ENCODE measurements around the gene IL11. TPM values are rescaled to one million over a fixed set of nuclear protein-coding genes. Genes with fewer than 3 reads are reported as not detected.

Gene IL11
- total RNA-seq, 1 donor from 2014 or later = 0.17 TPM

GRCh38 chr19:55369653-55370304 lies 484 bp downstream of the IL11 start:
- no peak for DNase-seq

DNA sequence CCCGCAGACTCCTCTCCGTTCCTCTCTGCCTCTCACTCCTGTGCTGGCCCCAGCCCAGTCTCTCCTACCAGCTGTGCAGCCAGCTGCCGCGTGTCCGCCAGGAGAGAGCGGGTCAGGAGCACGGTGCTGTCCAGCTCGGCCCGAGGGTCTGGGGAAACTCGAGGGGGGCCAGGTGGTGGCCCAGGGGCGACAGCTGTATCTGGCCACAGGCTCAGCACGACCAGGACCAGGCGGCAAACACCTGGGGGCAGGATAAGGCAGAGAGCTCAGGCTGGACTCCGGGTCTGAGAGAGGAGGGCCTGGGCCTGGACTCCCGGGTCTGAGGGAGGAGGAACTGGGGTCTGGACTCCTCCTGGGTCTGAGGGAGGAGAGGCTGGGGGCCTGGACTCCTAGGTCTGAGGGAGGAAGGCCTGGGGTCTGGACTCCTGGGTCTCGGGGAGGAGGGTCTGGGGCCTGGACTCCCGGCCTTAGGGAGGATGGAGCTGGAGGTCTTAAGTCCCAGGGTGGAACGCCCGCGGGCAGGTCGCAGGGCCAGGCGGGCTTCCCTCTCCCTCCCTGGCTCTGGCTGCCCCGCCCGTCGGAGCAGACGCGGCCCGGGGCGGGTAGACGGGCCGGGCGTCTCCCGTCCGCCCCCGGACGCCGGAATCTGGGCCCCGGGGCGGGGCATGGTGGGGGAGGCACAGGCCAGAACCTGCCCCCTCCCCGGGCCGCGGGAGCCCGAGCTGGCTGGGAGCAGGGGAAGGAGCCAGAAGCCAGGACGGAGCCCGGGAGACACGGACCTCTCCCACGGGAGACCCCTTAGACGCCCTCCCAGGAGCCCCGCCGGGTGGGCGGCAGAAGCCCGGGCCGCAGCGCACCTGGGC lies 1.3 kb downstream of the IL11 start:
- no peak for DNase-seq

DNA sequence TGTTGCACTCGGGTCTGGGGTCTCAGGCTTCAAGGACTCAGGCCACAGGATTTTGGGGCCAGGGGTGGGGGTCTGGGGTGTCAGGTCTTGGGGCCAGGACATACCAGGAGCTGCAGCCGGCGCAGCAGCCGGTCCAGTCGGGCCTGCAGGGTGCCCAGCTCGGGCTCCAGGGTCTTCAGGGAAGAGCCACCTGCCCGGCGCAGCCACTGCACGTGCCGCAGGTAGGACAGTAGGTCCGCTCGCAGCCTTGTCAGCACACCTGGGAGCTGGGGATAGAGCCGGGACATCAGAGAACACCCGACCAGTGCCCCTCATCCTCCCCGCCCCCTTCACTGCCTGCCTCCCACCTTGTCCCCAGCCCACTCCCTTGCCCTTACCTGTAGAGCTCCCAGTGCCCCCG lies 2.2 kb downstream of the IL11 start:
- DNase-seq = no peak

DNA sequence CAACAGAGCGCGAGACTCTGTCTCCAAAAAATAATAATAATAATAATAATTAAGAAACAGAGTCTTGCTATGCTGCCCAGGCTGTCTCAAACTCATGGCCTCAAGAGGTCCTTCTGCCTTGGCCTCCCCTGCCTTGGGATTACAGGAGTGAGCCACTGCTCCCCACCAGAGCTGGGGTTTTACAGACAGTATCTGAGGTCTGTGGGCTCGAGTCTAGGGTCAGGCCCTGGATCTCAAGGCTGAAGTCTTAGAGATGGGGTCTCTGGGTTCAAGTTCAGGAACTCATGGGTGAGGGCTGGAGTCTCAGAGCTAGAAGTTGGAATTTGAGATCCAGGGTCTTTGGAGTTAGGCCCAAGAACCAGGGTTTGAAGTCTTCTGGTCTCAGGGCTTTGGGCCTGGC lies 3.5 kb downstream of the IL11 start:
- no peak for DNase-seq

DNA sequence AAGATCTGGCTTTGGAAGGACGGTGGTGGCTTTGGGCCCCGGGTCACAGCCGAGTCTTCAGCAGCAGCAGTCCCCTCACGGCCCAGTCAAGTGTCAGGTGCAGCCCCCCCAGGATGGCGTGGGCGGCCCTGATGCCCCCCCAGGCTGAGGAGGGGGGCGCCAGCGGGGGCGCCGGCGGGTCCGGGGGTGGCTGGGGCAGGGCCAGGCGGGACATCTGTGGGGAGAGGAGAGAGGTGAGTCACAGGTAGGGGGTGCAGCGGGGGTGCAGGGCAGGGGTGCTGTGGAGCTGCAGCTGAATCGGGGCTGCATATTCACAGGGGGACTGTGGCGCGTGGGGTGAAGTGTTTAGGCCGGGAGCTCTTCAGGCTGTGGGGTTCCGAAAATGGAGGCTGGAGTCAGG lies 4.3 kb downstream of the IL11 start:
- DNase-seq = no peak

DNA sequence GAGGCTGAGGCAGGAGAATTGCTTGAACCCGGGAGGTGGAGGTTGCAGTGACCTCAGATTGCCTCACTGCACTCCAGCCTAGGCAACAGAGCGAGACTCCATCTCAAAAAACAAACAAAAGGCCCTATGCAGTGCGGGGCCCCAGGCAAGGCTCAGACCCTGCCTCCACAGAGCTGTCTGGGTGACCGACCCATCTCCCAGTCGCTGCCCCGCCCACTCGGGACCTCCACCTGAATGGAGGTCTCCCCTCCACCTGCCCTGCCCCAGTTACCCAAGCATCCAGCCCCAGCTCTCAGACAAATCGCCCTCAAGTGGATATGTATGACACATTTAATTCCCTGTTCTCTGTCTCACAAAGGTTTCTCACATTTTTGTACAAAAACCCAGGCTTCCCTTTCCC lies 5.0 kb downstream of the IL11 start:
- DNase-seq = no peak

GRCh38 chr19:55362990-55363716 lies 7.1 kb downstream of the IL11 start, which contains the start of gene GARIN5B:
Gene GARIN5B (minus strand): TSS chr19:55363260. CDS start chr19:55363066, 194 bp downstream.
- DNase-seq = no peak

DNA sequence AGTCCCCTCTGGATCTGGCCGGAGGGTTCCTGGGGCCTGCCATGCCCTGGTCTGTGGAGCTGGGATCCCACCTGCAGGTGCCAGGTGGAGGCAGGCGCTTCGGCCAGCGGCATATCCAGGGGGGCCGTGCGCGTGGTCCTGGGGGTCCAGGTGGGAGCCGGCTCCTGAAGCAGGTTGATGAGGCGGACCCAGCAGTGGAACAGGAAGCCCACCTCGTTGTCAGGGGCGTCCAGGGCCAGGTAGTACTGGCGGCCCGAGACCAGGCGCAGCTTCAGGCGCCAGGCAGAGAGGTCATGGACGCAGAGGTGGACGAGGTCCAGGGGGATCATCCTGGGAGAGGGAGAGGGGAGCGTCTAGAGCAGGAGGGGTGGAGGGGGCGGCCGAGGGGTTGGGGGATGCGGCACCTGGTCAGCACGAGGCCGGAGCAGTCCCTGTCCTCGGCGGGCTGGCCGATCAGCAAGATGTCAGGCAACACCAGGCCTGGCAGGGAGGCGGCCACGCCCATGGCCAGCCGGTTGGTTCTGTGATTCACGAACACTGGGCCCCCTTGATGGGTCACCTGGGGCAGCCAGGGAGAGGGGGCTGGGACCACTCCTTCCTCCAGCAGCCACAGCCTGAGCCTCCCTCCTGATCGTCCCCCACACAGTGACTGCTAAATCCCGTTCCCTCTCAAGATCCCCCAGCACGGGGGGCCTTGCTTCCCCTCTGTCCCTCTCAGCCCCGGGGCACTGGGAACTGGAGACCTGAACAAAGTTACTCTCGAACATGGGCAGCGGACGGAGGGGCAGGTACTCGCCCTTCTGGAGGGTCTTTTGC lies 7.9 kb downstream of the IL11 start:
- no peak for DNase-seq

- DNase-seq = no peak
Measured at GRCh38 chr19:55360902-55361301, 9.4 kb downstream of the IL11 start.

DNA sequence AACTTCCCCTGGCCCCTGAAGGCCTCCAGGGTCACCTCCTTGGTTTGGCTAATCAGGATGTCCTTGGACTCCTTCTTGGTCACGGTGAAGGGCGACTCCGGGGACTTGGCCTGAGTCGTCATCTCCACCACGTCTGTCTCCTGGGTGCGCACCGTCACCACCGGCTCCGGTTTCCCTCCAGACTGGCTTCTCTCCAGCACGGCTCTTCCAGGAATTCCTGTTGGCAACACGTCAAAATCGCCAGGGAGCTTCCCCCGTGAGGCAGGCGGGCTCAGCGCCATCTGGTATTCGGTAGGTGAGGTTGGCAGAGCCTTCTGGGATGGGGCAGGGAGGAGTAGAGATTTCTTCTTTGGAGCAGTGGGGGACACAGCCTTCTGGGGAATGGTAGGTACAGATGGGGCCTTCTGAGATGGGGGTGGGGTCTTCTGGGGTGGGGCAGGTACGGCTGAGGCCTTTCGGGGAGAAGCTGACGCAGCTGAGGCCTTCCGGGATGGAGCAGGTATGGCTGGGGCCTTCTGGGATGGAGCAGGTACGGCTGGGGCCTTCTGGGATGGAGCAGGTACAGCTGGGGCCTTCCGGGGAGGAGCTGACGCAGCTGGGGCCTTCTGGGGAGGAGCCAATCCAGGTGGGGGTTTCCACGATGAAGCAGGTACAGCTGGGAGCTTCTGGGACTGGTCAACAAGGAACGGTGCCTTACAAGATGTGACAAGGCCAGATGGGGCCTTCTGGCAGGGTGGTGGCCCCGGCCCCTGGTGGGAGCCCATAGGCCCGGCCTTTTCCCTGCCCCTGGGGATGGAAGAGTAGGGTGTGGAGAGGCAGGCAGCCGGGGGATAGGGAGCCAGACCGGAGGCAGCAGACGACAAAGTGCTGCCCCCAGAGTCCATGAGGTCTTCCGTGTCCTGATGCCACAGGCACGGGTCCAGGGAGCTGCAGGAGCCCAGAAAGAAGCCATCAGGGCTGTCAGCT lies 11.0 kb downstream of the IL11 start:
- DNase-seq = peak; percentile 49

- no peak for DNase-seq
Measured at GRCh38 chr19:55358493-55358892, 11.8 kb downstream of the IL11 start.

GRCh38 chr19:55355213-55355821 lies 14.9 kb downstream of the IL11 start:
- no peak for DNase-seq

DNA sequence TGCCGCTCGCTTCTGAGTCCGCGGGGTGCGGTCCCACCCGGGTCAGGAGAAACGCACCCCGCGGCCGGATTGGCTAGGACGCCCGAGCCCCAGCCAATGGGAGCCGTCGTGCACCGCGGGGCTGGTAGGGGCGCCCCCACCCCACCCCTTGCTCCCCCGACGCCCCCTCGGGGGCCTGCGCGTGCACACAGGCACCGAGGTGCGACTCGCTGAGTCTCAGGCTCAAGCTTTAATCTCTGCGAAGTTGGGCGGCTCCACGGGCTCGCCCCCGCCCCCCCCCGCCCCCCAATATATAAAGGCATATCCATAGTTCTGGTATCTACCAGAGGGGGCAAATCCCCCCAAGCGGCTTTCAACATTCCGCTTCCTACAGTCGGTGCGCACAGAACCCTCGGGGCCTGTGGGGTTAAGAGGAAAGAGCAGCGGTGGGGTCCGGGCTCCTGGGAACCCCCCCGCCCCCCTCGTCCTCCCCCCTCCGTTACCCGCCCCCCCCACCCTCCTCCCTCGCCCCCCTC lies 15.5 kb downstream of the IL11 start, which contains the start of gene COX6B2:
Gene COX6B2 (minus strand): TSS at position 22 of the 515 bp plus-strand sequence. CDS start 198 bp downstream, outside the sequence.
- no peak for DNase-seq

- DNase-seq = peak; percentile 34
Measured at GRCh38 chr19:55353803-55354697, 16.2 kb downstream of the IL11 start.

GRCh38 chr19:55353356-55353802 lies 16.9 kb downstream of the IL11 start:
- no peak for DNase-seq

DNA sequence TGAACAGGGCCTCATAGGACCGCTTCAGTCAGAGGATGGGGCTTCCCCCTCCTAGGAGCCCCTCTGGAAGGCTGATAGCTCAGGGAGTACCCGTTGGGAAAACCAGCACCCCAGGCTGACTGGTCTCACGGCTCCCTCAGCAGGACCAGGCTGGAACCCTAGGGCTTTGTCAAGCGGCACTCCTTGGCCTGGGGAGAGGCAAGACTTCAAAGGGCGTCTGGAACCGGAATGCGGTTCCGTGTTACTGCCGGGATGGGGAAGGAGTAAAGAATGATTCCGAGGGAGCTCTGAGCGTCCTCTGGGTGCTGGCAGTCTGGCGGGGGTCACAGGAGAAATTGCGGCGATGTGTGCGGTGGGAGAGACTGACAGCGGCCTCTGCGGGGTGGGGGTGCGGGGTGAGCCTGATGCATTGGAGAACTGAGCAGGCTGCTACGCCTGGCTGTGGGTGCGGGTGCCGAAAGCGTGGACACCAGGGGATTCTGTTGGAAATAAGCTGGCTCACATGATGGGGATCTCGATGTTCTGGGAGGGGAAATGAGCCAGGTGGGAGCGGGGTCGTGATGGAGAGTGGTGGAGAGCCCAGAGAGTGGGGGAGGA lies 17.6 kb downstream of the IL11 start:
- no peak for DNase-seq

GRCh38 chr19:55352040-55352439 lies 18.2 kb downstream of the IL11 start:
- DNase-seq = no peak

GRCh38 chr19:55350620-55351315 lies 19.5 kb downstream of the IL11 start:
- DNase-seq = no peak
